ENCODE data around the gene ERBB4.

DNA sequence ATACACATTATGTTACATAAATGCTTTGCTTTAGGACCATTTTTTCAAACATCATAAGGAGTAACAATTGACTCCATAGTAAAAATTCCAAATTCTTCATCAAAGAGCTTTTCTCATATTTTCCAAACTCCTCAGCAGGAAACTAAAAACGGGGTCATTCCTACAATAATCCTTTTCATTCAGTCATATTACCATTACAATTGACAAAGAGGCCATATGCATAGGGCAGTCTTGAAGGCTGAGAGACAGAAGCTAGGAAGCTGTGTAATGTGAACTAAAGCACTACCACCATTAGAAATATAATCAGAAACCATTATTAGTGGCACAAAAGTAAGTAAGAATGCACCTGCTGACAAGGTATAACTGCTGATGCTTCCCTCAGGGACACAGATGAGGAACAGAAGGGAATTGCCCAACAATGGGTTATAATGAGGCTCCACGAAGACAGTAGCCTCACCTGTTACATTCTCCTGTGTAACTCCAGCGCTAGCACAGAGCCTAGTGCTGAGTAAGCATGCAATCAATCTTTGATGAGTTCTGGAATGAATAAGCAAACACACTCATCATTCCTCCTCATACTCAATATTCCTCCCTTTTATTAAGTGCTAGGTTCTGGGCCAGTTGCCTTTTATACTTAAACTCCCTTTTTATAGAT is 1039.9 kb downstream of the ERBB4 start:
- TF ChIP-seq, protein P1, sequence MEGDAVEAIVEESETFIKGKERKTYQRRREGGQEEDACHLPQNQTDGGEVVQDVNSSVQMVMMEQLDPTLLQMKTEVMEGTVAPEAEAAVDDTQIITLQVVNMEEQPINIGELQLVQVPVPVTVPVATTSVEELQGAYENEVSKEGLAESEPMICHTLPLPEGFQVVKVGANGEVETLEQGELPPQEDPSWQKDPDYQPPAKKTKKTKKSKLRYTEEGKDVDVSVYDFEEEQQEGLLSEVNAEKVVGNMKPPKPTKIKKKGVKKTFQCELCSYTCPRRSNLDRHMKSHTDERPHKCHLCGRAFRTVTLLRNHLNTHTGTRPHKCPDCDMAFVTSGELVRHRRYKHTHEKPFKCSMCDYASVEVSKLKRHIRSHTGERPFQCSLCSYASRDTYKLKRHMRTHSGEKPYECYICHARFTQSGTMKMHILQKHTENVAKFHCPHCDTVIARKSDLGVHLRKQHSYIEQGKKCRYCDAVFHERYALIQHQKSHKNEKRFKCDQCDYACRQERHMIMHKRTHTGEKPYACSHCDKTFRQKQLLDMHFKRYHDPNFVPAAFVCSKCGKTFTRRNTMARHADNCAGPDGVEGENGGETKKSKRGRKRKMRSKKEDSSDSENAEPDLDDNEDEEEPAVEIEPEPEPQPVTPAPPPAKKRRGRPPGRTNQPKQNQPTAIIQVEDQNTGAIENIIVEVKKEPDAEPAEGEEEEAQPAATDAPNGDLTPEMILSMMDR (conservative IDR thresholded peaks at IDR 0.05; ENCODE audit: low read length) = no peak
- no peak for TF ChIP-seq EZH2phosphoT487 (IDR thresholded peaks at IDR 0.05; ENCODE audit: borderline replicate concordance)
